GM12801 (cell line): ENCODE data around the gene IPO9.

Experiments used
- TF ChIP-seq, protein P1 (sequence below): IDR thresholded peaks from one replicate; pipeline ENCODE4 v1.5.1; 2011; ENCODE audit warnings: control low read depth; ENCODE audit not compliant: insufficient read length; ENCODE audit errors: extremely low read depth

IPO9 gene

DNA sequence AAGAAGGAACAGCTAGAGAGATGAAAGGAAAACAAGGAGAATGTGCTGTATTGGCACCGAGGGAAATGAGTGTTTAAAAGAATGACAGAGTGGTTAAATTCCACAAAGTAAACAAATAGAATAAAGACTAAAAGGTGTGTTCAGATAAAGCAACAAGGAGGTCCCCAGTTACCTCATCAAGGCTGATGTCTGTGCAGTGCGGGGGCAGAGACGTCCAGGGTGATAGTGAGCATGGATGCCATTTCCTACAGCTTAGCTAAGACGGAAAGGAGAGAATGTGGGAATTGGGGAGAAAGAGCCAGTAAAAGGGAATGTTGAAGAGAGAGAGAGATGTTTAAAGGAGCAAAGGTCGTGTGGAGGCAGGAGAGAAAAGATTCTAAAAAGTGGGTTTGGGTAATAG, 101.8 kb downstream of the IPO9 start:
- TF ChIP-seq, protein P1, sequence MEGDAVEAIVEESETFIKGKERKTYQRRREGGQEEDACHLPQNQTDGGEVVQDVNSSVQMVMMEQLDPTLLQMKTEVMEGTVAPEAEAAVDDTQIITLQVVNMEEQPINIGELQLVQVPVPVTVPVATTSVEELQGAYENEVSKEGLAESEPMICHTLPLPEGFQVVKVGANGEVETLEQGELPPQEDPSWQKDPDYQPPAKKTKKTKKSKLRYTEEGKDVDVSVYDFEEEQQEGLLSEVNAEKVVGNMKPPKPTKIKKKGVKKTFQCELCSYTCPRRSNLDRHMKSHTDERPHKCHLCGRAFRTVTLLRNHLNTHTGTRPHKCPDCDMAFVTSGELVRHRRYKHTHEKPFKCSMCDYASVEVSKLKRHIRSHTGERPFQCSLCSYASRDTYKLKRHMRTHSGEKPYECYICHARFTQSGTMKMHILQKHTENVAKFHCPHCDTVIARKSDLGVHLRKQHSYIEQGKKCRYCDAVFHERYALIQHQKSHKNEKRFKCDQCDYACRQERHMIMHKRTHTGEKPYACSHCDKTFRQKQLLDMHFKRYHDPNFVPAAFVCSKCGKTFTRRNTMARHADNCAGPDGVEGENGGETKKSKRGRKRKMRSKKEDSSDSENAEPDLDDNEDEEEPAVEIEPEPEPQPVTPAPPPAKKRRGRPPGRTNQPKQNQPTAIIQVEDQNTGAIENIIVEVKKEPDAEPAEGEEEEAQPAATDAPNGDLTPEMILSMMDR, result no peak
